ENCODE results near the gene CYB5RL.
"Not testable (repeated sequence)": the region's sequence is repeated elsewhere in the genome, so short reads cannot be mapped to it uniquely, and the experiment has no call there.

CYB5RL gene

DNA sequence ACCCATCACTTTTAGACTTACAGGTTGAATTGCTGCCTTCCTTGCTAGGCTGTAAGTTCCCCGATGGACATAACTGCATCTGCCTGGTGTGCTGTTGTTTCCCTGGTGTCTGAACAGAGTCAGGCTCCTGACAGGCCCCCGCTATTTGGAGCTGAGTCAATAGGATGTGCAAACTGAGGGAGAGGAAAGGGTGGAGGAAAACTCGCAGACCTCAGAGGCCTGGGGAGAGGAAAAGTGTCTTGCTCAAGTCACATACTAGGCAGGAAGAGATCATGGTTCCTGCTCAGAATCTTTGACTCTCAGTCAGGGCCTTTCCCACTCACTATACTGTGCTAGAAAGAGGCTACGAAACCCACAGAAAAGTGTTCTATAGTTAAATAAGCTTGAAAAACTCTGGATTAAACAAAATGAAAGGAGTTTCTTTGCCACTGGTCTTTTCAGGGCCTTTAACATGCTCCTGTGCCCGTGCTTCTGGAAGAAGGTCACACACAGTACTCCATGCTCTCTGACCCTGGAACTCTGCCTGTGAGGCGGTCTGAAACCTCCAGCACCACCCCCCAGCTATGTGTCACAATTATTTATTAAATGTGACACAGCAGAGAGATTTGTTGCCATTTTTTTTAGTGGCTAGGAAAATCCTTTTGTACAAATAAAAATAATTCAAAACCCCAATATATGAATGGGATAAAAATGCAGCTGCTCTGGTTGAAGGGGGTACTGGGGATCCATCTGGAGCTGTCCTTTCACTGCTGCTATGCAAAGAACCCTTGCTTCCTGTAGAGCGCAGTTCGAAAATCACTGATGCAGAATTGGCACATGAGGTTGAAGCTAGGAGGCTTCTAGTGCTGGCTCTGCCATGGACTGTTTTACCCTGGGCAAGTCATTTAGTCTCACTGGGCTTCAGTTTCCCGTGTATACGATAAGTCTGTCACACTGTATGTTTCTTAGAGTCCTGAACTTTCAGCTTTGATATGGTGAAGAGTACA, 26.9 kb downstream of the CYB5RL start:
- Histone ChIP-seq H3K9me3 (ENCODE audit: control insufficient read depth in 2 of 2, low read length in 2 of 2) (no peaks in the 10 kb centered on the region), H3K4me1 (ENCODE audit: control insufficient read depth in 2 of 2, insufficient read depth in 2 of 2, low read length in 2 of 2) (no peaks in the 10 kb centered on the region), H3K36me3 (ENCODE audit: control insufficient read depth in 2 of 2, insufficient read depth in 2 of 2, low read length in 2 of 2) (peaks cover 0 to 5% of the 10 kb centered on the region in 2 donors), H3K27me3 (ENCODE audit: control insufficient read depth in 2 of 2, insufficient read depth in 2 of 2, low read length in 2 of 2) (no peaks in the 10 kb centered on the region), H3K4me3 (ENCODE audit: low read length in 2 of 2) (no peak overlapping the region), H3K9ac (ENCODE audit: low read depth in 1 of 2, low read length in 2 of 2) (no peak overlapping the region), H3K27ac (ENCODE audit: low read depth in 2 of 2, low read length in 2 of 2) (no peak overlapping the region)

- H3K9me3 ChIP-seq (ENCODE audit: control insufficient read depth in 2 of 2, low read length in 2 of 2): no peaks in the 10 kb centered on the region
- no peak overlapping the region for H3K4me3 ChIP-seq (ENCODE audit: low read length in 2 of 2)
- no peak overlapping the region for H3K27ac ChIP-seq (ENCODE audit: low read depth in 2 of 2, low read length in 2 of 2)
- no peak overlapping the region for H3K9ac ChIP-seq (ENCODE audit: low read depth in 1 of 2, low read length in 2 of 2)
- H3K36me3 ChIP-seq (ENCODE audit: control insufficient read depth in 2 of 2, insufficient read depth in 2 of 2, low read length in 2 of 2): peaks cover 0 to 5% of the 10 kb centered on the region in 2 donors
- no peaks in the 10 kb centered on the region for H3K4me1 ChIP-seq (ENCODE audit: control insufficient read depth in 2 of 2, insufficient read depth in 2 of 2, low read length in 2 of 2)
- no peaks in the 10 kb centered on the region for H3K27me3 ChIP-seq (ENCODE audit: control insufficient read depth in 2 of 2, insufficient read depth in 2 of 2, low read length in 2 of 2)
Observed at GRCh38 chr1:54171606-54172005, 28.2 kb downstream of the CYB5RL start.

DNA sequence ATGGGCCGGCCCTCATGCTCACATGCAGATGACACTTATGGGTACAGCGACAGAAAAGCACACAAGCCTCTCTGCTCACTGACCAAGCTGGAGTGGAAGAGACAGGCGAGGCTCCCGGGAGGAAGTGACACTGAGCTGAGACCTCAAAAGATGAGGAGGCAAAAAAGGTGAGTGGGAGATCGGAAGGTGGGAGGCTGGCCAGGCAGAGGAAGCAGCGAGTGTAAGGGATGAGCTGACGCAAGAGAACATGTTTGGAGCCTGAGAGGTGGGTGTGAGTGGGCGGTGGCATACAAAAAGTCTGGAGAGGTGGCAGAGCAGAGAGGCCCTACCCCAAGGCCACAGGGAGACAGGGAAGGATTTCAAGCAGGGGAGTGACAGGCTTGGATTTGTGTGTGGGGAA, 28.8 kb downstream of the CYB5RL start:
- H3K27me3 ChIP-seq (ENCODE audit: control insufficient read depth in 2 of 2, insufficient read depth in 2 of 2, low read length in 2 of 2): no peaks in the 10 kb centered on the region

DNA sequence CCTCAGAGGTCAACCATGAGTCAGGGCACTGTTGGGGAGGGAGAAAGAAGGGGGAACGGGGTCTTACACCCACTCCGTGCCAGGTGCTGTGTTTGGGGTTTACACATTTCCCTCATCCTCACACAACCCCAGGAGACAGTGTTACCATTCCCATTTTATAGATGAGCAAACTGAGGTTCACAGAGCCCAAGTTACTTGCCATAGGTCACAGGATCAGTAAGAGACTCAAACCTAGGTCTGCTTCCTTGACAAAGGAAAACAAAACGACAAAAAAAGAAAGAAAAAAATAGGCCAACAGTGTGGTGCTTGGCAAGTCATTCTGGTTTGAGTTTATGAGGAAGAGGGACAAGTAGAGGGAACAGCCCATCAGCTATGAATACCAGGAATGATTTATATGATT, 30.8 kb downstream of the CYB5RL start:
- Histone ChIP-seq H3K36me3 (ENCODE audit: control insufficient read depth in 2 of 2, insufficient read depth in 2 of 2, low read length in 2 of 2) (peaks cover 0 to under 1% of the 10 kb centered on the region in 2 donors), H3K27me3 (ENCODE audit: control insufficient read depth in 2 of 2, insufficient read depth in 2 of 2, low read length in 2 of 2) (no peaks in the 10 kb centered on the region), H3K4me3 (ENCODE audit: low read length in 2 of 2) (no peak overlapping the region), H3K9me3 (ENCODE audit: control insufficient read depth in 2 of 2, low read length in 2 of 2) (no peaks in the 10 kb centered on the region), H3K4me1 (ENCODE audit: control insufficient read depth in 2 of 2, insufficient read depth in 2 of 2, low read length in 2 of 2) (no peaks in the 10 kb centered on the region), H3K27ac (ENCODE audit: low read depth in 2 of 2, low read length in 2 of 2) (no peak overlapping the region), H3K9ac (ENCODE audit: low read depth in 1 of 2, low read length in 2 of 2) (no peak overlapping the region)

More for the DNA sequence above, 28.8 kb downstream of the CYB5RL start:
- Histone ChIP-seq H3K27ac (ENCODE audit: low read depth in 2 of 2, low read length in 2 of 2) (no peak overlapping the region), H3K36me3 (ENCODE audit: control insufficient read depth in 2 of 2, insufficient read depth in 2 of 2, low read length in 2 of 2) (peaks cover 0 to 5% of the 10 kb centered on the region in 2 donors), H3K9me3 (ENCODE audit: control insufficient read depth in 2 of 2, low read length in 2 of 2) (no peaks in the 10 kb centered on the region), H3K4me3 (ENCODE audit: low read length in 2 of 2) (no peak overlapping the region), H3K9ac (ENCODE audit: low read depth in 1 of 2, low read length in 2 of 2) (no peak overlapping the region), H3K4me1 (ENCODE audit: control insufficient read depth in 2 of 2, insufficient read depth in 2 of 2, low read length in 2 of 2) (no peaks in the 10 kb centered on the region)

DNA sequence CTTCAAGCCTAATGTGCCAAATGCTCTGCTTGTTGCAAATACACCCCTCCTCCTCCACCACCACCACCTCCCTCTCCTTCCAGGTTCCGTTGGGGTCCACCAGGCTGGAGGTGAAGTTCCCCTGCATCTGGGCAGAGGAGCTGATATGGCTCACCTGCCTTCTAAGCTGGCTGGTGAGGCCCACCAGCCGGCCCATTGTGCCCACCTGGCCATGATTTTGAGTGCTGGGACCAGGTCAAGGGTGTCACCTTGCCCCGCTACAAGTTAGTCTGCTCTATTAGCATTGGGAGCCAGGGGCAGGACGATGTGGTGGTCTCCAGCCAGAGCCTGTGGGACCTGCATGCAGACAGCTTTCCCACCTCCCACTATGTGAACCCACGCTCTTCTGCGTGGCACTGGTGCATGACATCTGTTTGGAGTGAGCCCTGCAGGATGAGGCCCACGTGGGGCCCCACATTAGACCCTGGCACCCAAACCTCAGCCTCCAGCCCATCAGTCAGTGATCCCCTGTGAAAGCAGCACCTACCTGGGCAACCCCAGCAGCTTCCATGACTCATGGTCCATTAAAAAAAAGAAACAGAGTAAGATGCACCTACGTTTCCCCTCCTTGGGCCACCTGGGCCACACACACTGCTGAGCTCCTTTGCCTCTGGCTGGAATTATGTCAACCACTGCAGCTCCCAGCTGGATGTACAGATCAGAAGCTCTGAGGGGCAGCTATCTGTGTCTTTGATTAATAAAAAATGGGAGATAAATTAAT, 31.4 kb downstream of the CYB5RL start:
- no peak overlapping the region for H3K4me3 ChIP-seq (ENCODE audit: low read length in 2 of 2)
- no peak overlapping the region for H3K9ac ChIP-seq (ENCODE audit: low read depth in 1 of 2, low read length in 2 of 2)
- H3K27ac ChIP-seq (ENCODE audit: low read depth in 2 of 2, low read length in 2 of 2): no peak overlapping the region
- H3K36me3 ChIP-seq (ENCODE audit: control insufficient read depth in 2 of 2, insufficient read depth in 2 of 2, low read length in 2 of 2): no peaks in the 10 kb centered on the region
- H3K9me3 ChIP-seq (ENCODE audit: control insufficient read depth in 2 of 2, low read length in 2 of 2): no peaks in the 10 kb centered on the region
- H3K4me1 ChIP-seq (ENCODE audit: control insufficient read depth in 2 of 2, insufficient read depth in 2 of 2, low read length in 2 of 2): peaks cover 0 to 5% of the 10 kb centered on the region in 2 donors
- H3K27me3 ChIP-seq (ENCODE audit: control insufficient read depth in 2 of 2, insufficient read depth in 2 of 2, low read length in 2 of 2): no peaks in the 10 kb centered on the region

GRCh38 chr1:54167422-54168139, 32.2 kb downstream of the CYB5RL start:
- H3K4me1 ChIP-seq (ENCODE audit: control insufficient read depth in 2 of 2, insufficient read depth in 2 of 2, low read length in 2 of 2): peaks cover 2 to 13% of the 10 kb centered on the region in 2 donors
- no peaks in the 10 kb centered on the region for H3K27me3 ChIP-seq (ENCODE audit: control insufficient read depth in 2 of 2, insufficient read depth in 2 of 2, low read length in 2 of 2)
- H3K36me3 ChIP-seq (ENCODE audit: control insufficient read depth in 2 of 2, insufficient read depth in 2 of 2, low read length in 2 of 2): no peaks in the 10 kb centered on the region
- no peaks in the 10 kb centered on the region for H3K9me3 ChIP-seq (ENCODE audit: control insufficient read depth in 2 of 2, low read length in 2 of 2)
- no peak overlapping the region for H3K4me3 ChIP-seq (ENCODE audit: low read length in 2 of 2)
- no peak overlapping the region for H3K27ac ChIP-seq (ENCODE audit: low read depth in 2 of 2, low read length in 2 of 2)
- H3K9ac ChIP-seq (ENCODE audit: low read depth in 1 of 2, low read length in 2 of 2): no peak overlapping the region

DNA sequence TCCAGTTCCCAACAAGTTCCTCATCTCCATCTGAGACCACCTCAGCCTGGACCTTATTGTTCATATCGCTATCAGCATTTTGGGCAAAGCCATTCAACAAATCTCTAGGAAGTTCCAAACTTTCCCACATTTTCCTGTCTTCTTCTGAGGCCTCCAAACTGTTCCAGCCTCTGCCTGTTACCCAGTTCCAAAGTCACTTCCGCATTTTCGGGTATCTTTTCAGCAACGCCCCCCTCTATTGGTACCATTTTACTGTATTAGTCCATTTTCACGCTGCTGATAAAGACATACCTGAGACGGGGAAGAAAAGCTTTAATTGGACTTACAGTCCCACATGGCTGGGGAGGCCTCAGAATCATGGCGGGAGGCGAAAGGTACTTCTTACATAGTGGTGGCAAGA, 33.5 kb downstream of the CYB5RL start:
- H3K9ac ChIP-seq (ENCODE audit: low read depth in 1 of 2, low read length in 2 of 2); H3K27ac ChIP-seq (ENCODE audit: low read depth in 2 of 2, low read length in 2 of 2); H3K4me3 ChIP-seq (ENCODE audit: low read length in 2 of 2); H3K27me3 ChIP-seq (ENCODE audit: control insufficient read depth in 2 of 2, insufficient read depth in 2 of 2, low read length in 2 of 2); H3K9me3 ChIP-seq (ENCODE audit: control insufficient read depth in 2 of 2, low read length in 2 of 2); H3K36me3 ChIP-seq (ENCODE audit: control insufficient read depth in 2 of 2, insufficient read depth in 2 of 2, low read length in 2 of 2): not testable (repeated sequence)
- peaks cover 2 to 16% of the 10 kb centered on the region in 2 donors for H3K4me1 ChIP-seq (ENCODE audit: control insufficient read depth in 2 of 2, insufficient read depth in 2 of 2, low read length in 2 of 2)

- H3K9me3 ChIP-seq (ENCODE audit: control insufficient read depth in 2 of 2, low read length in 2 of 2): no peaks in the 10 kb centered on the region
- H3K9ac ChIP-seq (ENCODE audit: low read depth in 1 of 2, low read length in 2 of 2): no peak overlapping the region
- H3K4me1 ChIP-seq (ENCODE audit: control insufficient read depth in 2 of 2, insufficient read depth in 2 of 2, low read length in 2 of 2): peaks cover 2 to 20% of the 10 kb centered on the region in 2 donors
- H3K27me3 ChIP-seq (ENCODE audit: control insufficient read depth in 2 of 2, insufficient read depth in 2 of 2, low read length in 2 of 2): no peaks in the 10 kb centered on the region
- H3K36me3 ChIP-seq (ENCODE audit: control insufficient read depth in 2 of 2, insufficient read depth in 2 of 2, low read length in 2 of 2): no peaks in the 10 kb centered on the region
- H3K27ac ChIP-seq (ENCODE audit: low read depth in 2 of 2, low read length in 2 of 2): no peak overlapping the region
- no peak overlapping the region for H3K4me3 ChIP-seq (ENCODE audit: low read length in 2 of 2)
Observed at GRCh38 chr1:54165146-54165545, 34.7 kb downstream of the CYB5RL start.

DNA sequence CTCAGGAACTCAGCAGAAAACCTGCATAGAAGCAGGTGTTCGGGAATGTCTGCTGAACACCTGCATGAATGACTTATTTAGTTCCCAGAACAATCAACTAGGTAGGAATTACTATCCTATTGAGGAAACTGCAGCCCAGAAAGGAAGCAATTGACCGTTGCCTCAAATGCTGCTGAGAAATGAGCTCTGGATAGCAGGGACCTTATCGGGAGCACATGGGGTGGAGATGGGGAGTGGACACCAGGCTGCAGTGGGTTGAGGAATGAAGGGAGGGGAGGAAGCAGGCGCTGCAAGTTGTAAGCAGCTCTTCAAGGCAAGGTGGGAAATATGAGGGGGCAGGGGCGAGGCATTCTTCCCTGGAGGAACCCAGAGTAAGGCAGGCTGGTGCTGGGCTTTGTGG, 36.3 kb downstream of the CYB5RL start:
- Histone ChIP-seq H3K27me3 (ENCODE audit: control insufficient read depth in 2 of 2, insufficient read depth in 2 of 2, low read length in 2 of 2) (no peaks in the 10 kb centered on the region), H3K4me3 (ENCODE audit: low read length in 2 of 2) (peak overlapping the region in 1 of 2 donors; percentile 20), H3K36me3 (ENCODE audit: control insufficient read depth in 2 of 2, insufficient read depth in 2 of 2, low read length in 2 of 2) (no peaks in the 10 kb centered on the region), H3K9ac (ENCODE audit: low read depth in 1 of 2, low read length in 2 of 2) (peak overlapping the region in 1 of 2 donors; percentile 31), H3K9me3 (ENCODE audit: control insufficient read depth in 2 of 2, low read length in 2 of 2) (no peaks in the 10 kb centered on the region), H3K27ac (ENCODE audit: low read depth in 2 of 2, low read length in 2 of 2) (peak overlapping the region; percentile 38 to 45), H3K4me1 (ENCODE audit: control insufficient read depth in 2 of 2, insufficient read depth in 2 of 2, low read length in 2 of 2) (peaks cover 2 to 25% of the 10 kb centered on the region in 2 donors)
